ENCODE data around the gene SH2D5. TPM values are rescaled to one million over a fixed set of nuclear protein-coding genes. Genes with fewer than 3 reads are reported as not detected.

The SH2D5 gene
- total RNA-seq, 1 experiment from 2014 or later, result 7.1 TPM

DNA sequence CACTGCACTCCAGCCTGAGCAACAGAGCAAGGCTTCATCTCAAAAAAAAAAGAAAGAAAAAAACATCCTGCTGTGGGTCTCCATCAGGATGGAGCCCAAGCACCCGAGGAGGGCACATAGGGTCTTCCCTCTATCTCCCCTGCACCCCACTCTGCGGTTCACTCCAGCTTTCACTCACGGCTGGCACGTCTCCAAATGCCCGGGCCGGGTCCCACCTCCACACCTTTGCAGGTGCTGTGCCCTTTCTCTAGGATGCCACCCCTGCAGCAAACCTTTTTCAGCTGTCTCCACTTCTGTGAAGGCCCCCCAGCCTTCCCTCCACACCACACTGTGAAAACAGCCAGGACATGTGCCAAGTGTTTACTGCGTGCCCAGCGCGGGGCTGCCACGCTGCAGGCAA lies 48.9 kb downstream of the SH2D5 start:
- Histone ChIP-seq H3K36me3 (ENCODE audit: low read depth, low read length) (no peaks in the 10 kb centered on the region), H4K20me1 (ENCODE audit: low read length) (no peaks in the 10 kb centered on the region), H3K9me2 (replicated peaks; ENCODE audit: low read length) (no peaks in the 10 kb centered on the region), H3K79me2 (ENCODE audit: low read length) (no peaks in the 10 kb centered on the region), H3K4me2 (ENCODE audit: low read length) (no peak overlapping the region), H3F3A (ENCODE audit: low read length, unreplicated experiment) (no peaks in the 10 kb centered on the region), H3K9me3 (ENCODE audit: low read length) (no peaks in the 10 kb centered on the region), H3K9ac (ENCODE audit: low read length) (no peak overlapping the region), H3K4me1 (ENCODE audit: insufficient read depth, low read length) (no peaks in the 10 kb centered on the region), H3K4me3 (ENCODE audit: low read length) (no peak overlapping the region), H3K27ac (ENCODE audit: low read length) (no peak overlapping the region), H3K27me3 (ENCODE audit: low read length) (no peaks in the 10 kb centered on the region), H2AFZ (ENCODE audit: low read length) (no peak overlapping the region)
- TF ChIP-seq EZH2 (IDR thresholded peaks at IDR 0.05; ENCODE audit: low read length, unreplicated experiment) (no peak), EZH2phosphoT487 (IDR thresholded peaks at IDR 0.05; ENCODE audit: borderline replicate concordance, low read length) (no peak)
- TF ChIP-seq, protein P1, sequence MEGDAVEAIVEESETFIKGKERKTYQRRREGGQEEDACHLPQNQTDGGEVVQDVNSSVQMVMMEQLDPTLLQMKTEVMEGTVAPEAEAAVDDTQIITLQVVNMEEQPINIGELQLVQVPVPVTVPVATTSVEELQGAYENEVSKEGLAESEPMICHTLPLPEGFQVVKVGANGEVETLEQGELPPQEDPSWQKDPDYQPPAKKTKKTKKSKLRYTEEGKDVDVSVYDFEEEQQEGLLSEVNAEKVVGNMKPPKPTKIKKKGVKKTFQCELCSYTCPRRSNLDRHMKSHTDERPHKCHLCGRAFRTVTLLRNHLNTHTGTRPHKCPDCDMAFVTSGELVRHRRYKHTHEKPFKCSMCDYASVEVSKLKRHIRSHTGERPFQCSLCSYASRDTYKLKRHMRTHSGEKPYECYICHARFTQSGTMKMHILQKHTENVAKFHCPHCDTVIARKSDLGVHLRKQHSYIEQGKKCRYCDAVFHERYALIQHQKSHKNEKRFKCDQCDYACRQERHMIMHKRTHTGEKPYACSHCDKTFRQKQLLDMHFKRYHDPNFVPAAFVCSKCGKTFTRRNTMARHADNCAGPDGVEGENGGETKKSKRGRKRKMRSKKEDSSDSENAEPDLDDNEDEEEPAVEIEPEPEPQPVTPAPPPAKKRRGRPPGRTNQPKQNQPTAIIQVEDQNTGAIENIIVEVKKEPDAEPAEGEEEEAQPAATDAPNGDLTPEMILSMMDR (conservative IDR thresholded peaks at IDR 0.05; ENCODE audit: low read depth, low read length), result no peak
- ChIA-PET CTCF (interaction anchor here (0.7 kb wide), 1 partner anchor 278 kb away, joined by 3 read pairs; no protein-coding TSS in a partner anchor), POLR2A (ENCODE audit: unreplicated experiment) (no interaction called here)
- no TSS peak for BruUV-seq (replicated peaks)
- ATAC-seq (no peak), DNase-seq (no peak)
- intact Hi-C loops (cut with micrococcal nuclease), result no loop called here

DNA sequence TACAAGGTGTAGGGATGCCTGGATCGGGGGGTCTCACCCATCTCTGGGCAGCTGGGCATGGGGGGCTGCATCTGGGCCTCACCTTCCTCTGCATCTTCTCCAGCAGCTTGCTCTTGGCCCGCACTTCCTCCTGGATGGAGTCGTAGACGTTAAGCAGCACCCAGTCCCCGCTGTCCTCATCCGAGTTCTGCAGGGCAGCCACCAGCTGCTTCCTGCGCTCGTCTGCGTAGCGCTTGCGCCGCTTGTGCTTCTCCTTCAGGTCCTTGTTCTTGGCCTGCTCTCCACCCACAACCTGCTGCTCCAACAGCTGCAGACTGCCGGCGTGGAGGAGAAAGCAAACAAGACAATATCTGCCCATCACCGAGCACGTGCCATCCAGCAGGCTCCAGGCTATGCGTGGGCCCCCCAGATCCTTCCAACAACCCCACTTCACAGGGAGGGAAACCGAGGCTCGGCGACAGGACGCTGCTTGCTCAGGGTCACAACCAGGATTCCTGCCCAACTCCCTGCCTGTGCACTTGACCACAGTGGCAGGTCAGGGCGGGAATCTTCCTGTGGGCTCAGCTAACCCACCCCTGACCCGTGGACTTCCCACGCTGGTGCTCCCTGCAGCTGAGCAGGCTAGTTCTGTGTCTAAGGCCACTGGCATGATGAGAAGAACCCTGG lies 49.8 kb downstream of the SH2D5 start:
- Histone ChIP-seq H3K4me1 (ENCODE audit: insufficient read depth, low read length) (no peaks in the 10 kb centered on the region), H3K79me2 (ENCODE audit: low read length) (no peaks in the 10 kb centered on the region), H3F3A (ENCODE audit: low read length, unreplicated experiment) (no peaks in the 10 kb centered on the region), H3K4me2 (ENCODE audit: low read length) (no peak overlapping the region), H3K9me3 (ENCODE audit: low read length) (no peaks in the 10 kb centered on the region), H2AFZ (ENCODE audit: low read length) (no peak overlapping the region), H3K36me3 (ENCODE audit: low read depth, low read length) (no peaks in the 10 kb centered on the region), H3K4me3 (ENCODE audit: low read length) (no peak overlapping the region), H4K20me1 (ENCODE audit: low read length) (no peaks in the 10 kb centered on the region), H3K9ac (ENCODE audit: low read length) (no peak overlapping the region), H3K27ac (ENCODE audit: low read length) (no peak overlapping the region), H3K9me2 (replicated peaks; ENCODE audit: low read length) (no peaks in the 10 kb centered on the region), H3K27me3 (ENCODE audit: low read length) (no peaks in the 10 kb centered on the region)
- ATAC-seq (no peak), DNase-seq (no peak)
- ChIA-PET CTCF (no interaction called here), POLR2A (ENCODE audit: unreplicated experiment) (no interaction called here)
- TF ChIP-seq, protein P1 (conservative IDR thresholded peaks at IDR 0.05; ENCODE audit: low read depth, low read length), result no peak
- TF ChIP-seq EZH2 (IDR thresholded peaks at IDR 0.05; ENCODE audit: low read length, unreplicated experiment), result no peak
- no peak for TF ChIP-seq EZH2phosphoT487 (IDR thresholded peaks at IDR 0.05; ENCODE audit: borderline replicate concordance, low read length)
- no TSS peak for BruUV-seq (replicated peaks)
- intact Hi-C loops (cut with micrococcal nuclease), result no loop called here

GRCh38 chr1:20681999-20682398 lies 50.5 kb downstream of the SH2D5 start:
- H3K4me3 ChIP-seq (ENCODE audit: low read length), result no peak overlapping the region
- TF ChIP-seq, protein P1 (conservative IDR thresholded peaks at IDR 0.05; ENCODE audit: low read depth, low read length), result no peak
- no peak for TF ChIP-seq EZH2 (IDR thresholded peaks at IDR 0.05; ENCODE audit: low read length, unreplicated experiment)
- TF ChIP-seq EZH2phosphoT487 (IDR thresholded peaks at IDR 0.05; ENCODE audit: borderline replicate concordance, low read length), result no peak
- H4K20me1 ChIP-seq (ENCODE audit: low read length), result no peaks in the 10 kb centered on the region
- H3K9ac ChIP-seq (ENCODE audit: low read length), result no peak overlapping the region
- BruUV-seq (replicated peaks), result no TSS peak
- intact Hi-C loops (cut with micrococcal nuclease), result no loop called here
- no peaks in the 10 kb centered on the region for H3K9me3 ChIP-seq (ENCODE audit: low read length)
- H3K36me3 ChIP-seq (ENCODE audit: low read depth, low read length), result no peaks in the 10 kb centered on the region
- no peak overlapping the region for H3K4me2 ChIP-seq (ENCODE audit: low read length)
- no peaks in the 10 kb centered on the region for H3K4me1 ChIP-seq (ENCODE audit: insufficient read depth, low read length)
- POLR2A ChIA-PET (ENCODE audit: unreplicated experiment), result no interaction called here
- H3K27ac ChIP-seq (ENCODE audit: low read length), result no peak overlapping the region
- CTCF ChIA-PET, result no interaction called here
- H3K27me3 ChIP-seq (ENCODE audit: low read length), result no peaks in the 10 kb centered on the region
- H2AFZ ChIP-seq (ENCODE audit: low read length), result no peak overlapping the region
- ATAC-seq, result no peak
- no peaks in the 10 kb centered on the region for H3K79me2 ChIP-seq (ENCODE audit: low read length)
- H3F3A ChIP-seq (ENCODE audit: low read length, unreplicated experiment), result no peaks in the 10 kb centered on the region
- DNase-seq, result no peak
- H3K9me2 ChIP-seq (replicated peaks; ENCODE audit: low read length), result no peaks in the 10 kb centered on the region
